Activated naive CD8-positive, alpha-beta T cell treated with anti-CD3 and anti-CD28 coated beads for 36 hours (primary cell): ENCODE measurements around the gene WDR7. TPM values are rescaled to one million over a fixed set of nuclear protein-coding genes. Genes with fewer than 3 reads are reported as not detected.

Source experiments
- DNase-seq: peaks from one replicate; pipeline ENCODE4 v3.0.0; 2021
- H3K27ac Mint-ChIP-seq: one replicate; pipeline ENCODE4 v1.8.0; 2022; ENCODE audit warnings: mild to moderate bottlenecking, moderate library complexity, mixed read lengths
- H3K27me3 Mint-ChIP-seq: one replicate; pipeline ENCODE4 v1.8.0; 2022; ENCODE audit warnings: mild to moderate bottlenecking, mixed read lengths
- H3K36me3 Mint-ChIP-seq: one replicate; pipeline ENCODE4 v1.8.0; 2021; ENCODE audit warnings: mild to moderate bottlenecking, mixed read lengths
- H3K4me1 Mint-ChIP-seq: one replicate; pipeline ENCODE4 v1.8.0; 2021; ENCODE audit warnings: mixed read lengths
- H3K4me3 Mint-ChIP-seq: one replicate; pipeline ENCODE4 v1.8.0; 2022; ENCODE audit warnings: mild to moderate bottlenecking, moderate library complexity, mixed read lengths
- H3K9me3 Mint-ChIP-seq: one replicate; pipeline ENCODE4 v1.8.0; 2022; ENCODE audit warnings: mixed read lengths
- total RNA-seq, 2 experiments: library from RNA; stranded (reverse); gene quantifications; one replicate each; pipeline ENCODE4 v1.2.3, GENCODE V29; 2021

The WDR7 gene
- total RNA-seq, 2 experiments from 2014 or later = 16.8 to 22.6 TPM

- H3K4me3 Mint-ChIP-seq = no peak overlapping the region
- H3K36me3 Mint-ChIP-seq = peaks cover 7% of the 10 kb centered on the region
- H3K27ac Mint-ChIP-seq = no peak overlapping the region
- no peaks in the 10 kb centered on the region for H3K27me3 Mint-ChIP-seq
- no peak for DNase-seq
- no peaks in the 10 kb centered on the region for H3K4me1 Mint-ChIP-seq
- peaks cover 3% of the 10 kb centered on the region for H3K9me3 Mint-ChIP-seq
Measured at GRCh38 chr18:56841836-56842235, 190.7 kb downstream of the WDR7 start.

- no peaks in the 10 kb centered on the region for H3K4me1 Mint-ChIP-seq
- peaks cover 17% of the 10 kb centered on the region for H3K36me3 Mint-ChIP-seq
- no peak overlapping the region for H3K4me3 Mint-ChIP-seq
- H3K27ac Mint-ChIP-seq = no peak overlapping the region
- no peak for DNase-seq
- peaks cover 3% of the 10 kb centered on the region for H3K9me3 Mint-ChIP-seq
- no peaks in the 10 kb centered on the region for H3K27me3 Mint-ChIP-seq
Measured at GRCh38 chr18:56843241-56843640, 192.1 kb downstream of the WDR7 start.

- H3K9me3 Mint-ChIP-seq = peaks cover 8% of the 10 kb centered on the region
- H3K4me3 Mint-ChIP-seq = no peak overlapping the region
- H3K4me1 Mint-ChIP-seq = no peaks in the 10 kb centered on the region
- H3K36me3 Mint-ChIP-seq = peaks cover 24% of the 10 kb centered on the region
- DNase-seq = no peak
- no peak overlapping the region for H3K27ac Mint-ChIP-seq
- no peaks in the 10 kb centered on the region for H3K27me3 Mint-ChIP-seq
Measured at GRCh38 chr18:56844556-56844955, 193.4 kb downstream of the WDR7 start.

GRCh38 chr18:56851774-56852173, 200.6 kb downstream of the WDR7 start:
- Mint-ChIP-seq H3K4me3 (no peak overlapping the region), H3K9me3 (peaks cover 6% of the 10 kb centered on the region), H3K27ac (no peak overlapping the region), H3K4me1 (peaks cover 5% of the 10 kb centered on the region), H3K27me3 (no peaks in the 10 kb centered on the region), H3K36me3 (peaks cover 17% of the 10 kb centered on the region)
- DNase-seq = no peak

GRCh38 chr18:56853961-56854360, 202.8 kb downstream of the WDR7 start:
- H3K27ac Mint-ChIP-seq = no peak overlapping the region
- DNase-seq = no peak
- no peak overlapping the region for H3K4me3 Mint-ChIP-seq
- peaks cover under 1% of the 10 kb centered on the region for H3K36me3 Mint-ChIP-seq
- peaks cover under 1% of the 10 kb centered on the region for H3K9me3 Mint-ChIP-seq
- no peaks in the 10 kb centered on the region for H3K27me3 Mint-ChIP-seq
- H3K4me1 Mint-ChIP-seq = peaks cover 5% of the 10 kb centered on the region

GRCh38 chr18:56861244-56861643, 210.1 kb downstream of the WDR7 start:
- no peak overlapping the region for H3K27ac Mint-ChIP-seq
- H3K27me3 Mint-ChIP-seq = no peaks in the 10 kb centered on the region
- DNase-seq = no peak
- no peaks in the 10 kb centered on the region for H3K9me3 Mint-ChIP-seq
- no peaks in the 10 kb centered on the region for H3K4me1 Mint-ChIP-seq
- H3K4me3 Mint-ChIP-seq = no peak overlapping the region
- no peaks in the 10 kb centered on the region for H3K36me3 Mint-ChIP-seq

GRCh38 chr18:56869189-56869777, 218.1 kb downstream of the WDR7 start:
- no peak overlapping the region for H3K4me3 Mint-ChIP-seq
- peaks cover 12% of the 10 kb centered on the region for H3K4me1 Mint-ChIP-seq
- no peak for DNase-seq
- H3K9me3 Mint-ChIP-seq = no peaks in the 10 kb centered on the region
- no peak overlapping the region for H3K27ac Mint-ChIP-seq
- H3K36me3 Mint-ChIP-seq = no peaks in the 10 kb centered on the region
- no peaks in the 10 kb centered on the region for H3K27me3 Mint-ChIP-seq

GRCh38 chr18:56870982-56871381, 219.8 kb downstream of the WDR7 start:
- H3K4me3 Mint-ChIP-seq = no peak overlapping the region
- H3K36me3 Mint-ChIP-seq = no peaks in the 10 kb centered on the region
- H3K27ac Mint-ChIP-seq = no peak overlapping the region
- H3K9me3 Mint-ChIP-seq = no peaks in the 10 kb centered on the region
- no peaks in the 10 kb centered on the region for H3K27me3 Mint-ChIP-seq
- no peak for DNase-seq
- H3K4me1 Mint-ChIP-seq = peaks cover 12% of the 10 kb centered on the region

- DNase-seq = no peak
- no peaks in the 10 kb centered on the region for H3K9me3 Mint-ChIP-seq
- no peaks in the 10 kb centered on the region for H3K27me3 Mint-ChIP-seq
- peaks cover 12% of the 10 kb centered on the region for H3K4me1 Mint-ChIP-seq
- H3K27ac Mint-ChIP-seq = no peak overlapping the region
- no peak overlapping the region for H3K4me3 Mint-ChIP-seq
- peaks cover 3% of the 10 kb centered on the region for H3K36me3 Mint-ChIP-seq
Measured at GRCh38 chr18:56872140-56872539, 221.0 kb downstream of the WDR7 start.

GRCh38 chr18:56873441-56874140, 222.4 kb downstream of the WDR7 start:
- no peak overlapping the region for H3K27ac Mint-ChIP-seq
- DNase-seq = no peak
- peaks cover 4% of the 10 kb centered on the region for H3K36me3 Mint-ChIP-seq
- peaks cover 12% of the 10 kb centered on the region for H3K4me1 Mint-ChIP-seq
- H3K9me3 Mint-ChIP-seq = no peaks in the 10 kb centered on the region
- H3K27me3 Mint-ChIP-seq = no peaks in the 10 kb centered on the region
- H3K4me3 Mint-ChIP-seq = no peak overlapping the region

GRCh38 chr18:56878711-56879110, 227.6 kb downstream of the WDR7 start:
- Mint-ChIP-seq H3K27ac (no peak overlapping the region), H3K36me3 (peaks cover 22% of the 10 kb centered on the region), H3K4me3 (no peak overlapping the region), H3K27me3 (no peaks in the 10 kb centered on the region), H3K9me3 (no peaks in the 10 kb centered on the region), H3K4me1 (peaks cover 4% of the 10 kb centered on the region)
- no peak for DNase-seq

GRCh38 chr18:56884511-56884910, 233.4 kb downstream of the WDR7 start:
- Mint-ChIP-seq H3K36me3 (peaks cover 41% of the 10 kb centered on the region), H3K27me3 (no peaks in the 10 kb centered on the region), H3K27ac (no peak overlapping the region), H3K4me3 (no peak overlapping the region), H3K9me3 (peaks cover 7% of the 10 kb centered on the region), H3K4me1 (no peaks in the 10 kb centered on the region)
- DNase-seq = no peak

GRCh38 chr18:56888978-56889377, 237.8 kb downstream of the WDR7 start:
- Mint-ChIP-seq H3K27ac (no peak overlapping the region), H3K4me1 (no peaks in the 10 kb centered on the region), H3K27me3 (no peaks in the 10 kb centered on the region), H3K9me3 (peaks cover 7% of the 10 kb centered on the region), H3K36me3 (peaks cover 22% of the 10 kb centered on the region), H3K4me3 (no peak overlapping the region)
- no peak for DNase-seq

- H3K9me3 Mint-ChIP-seq = peaks cover 2% of the 10 kb centered on the region
- no peak overlapping the region for H3K27ac Mint-ChIP-seq
- no peaks in the 10 kb centered on the region for H3K27me3 Mint-ChIP-seq
- H3K4me1 Mint-ChIP-seq = no peaks in the 10 kb centered on the region
- H3K36me3 Mint-ChIP-seq = peaks cover 15% of the 10 kb centered on the region
- no peak for DNase-seq
- H3K4me3 Mint-ChIP-seq = no peak overlapping the region
Measured at GRCh38 chr18:56889621-56890020, 238.5 kb downstream of the WDR7 start.

- no peak overlapping the region for H3K27ac Mint-ChIP-seq
Measured at GRCh38 chr18:56890632-56891031, 239.5 kb downstream of the WDR7 start.

GRCh38 chr18:56891116-56891515, 240.0 kb downstream of the WDR7 start:
- Mint-ChIP-seq H3K4me3 (no peak overlapping the region), H3K36me3 (peaks cover 4% of the 10 kb centered on the region), H3K9me3 (no peaks in the 10 kb centered on the region), H3K4me1 (no peaks in the 10 kb centered on the region), H3K27me3 (no peaks in the 10 kb centered on the region), H3K27ac (no peak overlapping the region)
- DNase-seq = no peak

More at GRCh38 chr18:56890632-56891031, 239.5 kb downstream of the WDR7 start:
- H3K27me3 Mint-ChIP-seq = no peaks in the 10 kb centered on the region
- H3K4me3 Mint-ChIP-seq = no peak overlapping the region
- DNase-seq = no peak
- no peaks in the 10 kb centered on the region for H3K4me1 Mint-ChIP-seq
- H3K36me3 Mint-ChIP-seq = peaks cover 7% of the 10 kb centered on the region
- peaks cover 2% of the 10 kb centered on the region for H3K9me3 Mint-ChIP-seq
